ENCODE data around the gene MAP3K7. TPM values are rescaled to one million over a fixed set of nuclear protein-coding genes. Genes with fewer than 3 reads are reported as not detected.

Gene MAP3K7
- polyA plus RNA-seq, 4 donors, result 7.3 to 28.6 (median 10.2) TPM

- H3K9me3 ChIP-seq (ENCODE audit: control insufficient read depth in 2 of 2, insufficient read depth in 1 of 2, low read depth in 1 of 2, low read length in 1 of 2), result no peaks in the 10 kb centered on the region
- no peak overlapping the region for H3K4me3 ChIP-seq (ENCODE audit: low read depth in 1 of 3, low read length in 3 of 3)
- H3K36me3 ChIP-seq (ENCODE audit: control insufficient read depth in 3 of 3, insufficient read depth in 2 of 3, low read depth in 1 of 3, low read length in 3 of 3), result no peaks in the 10 kb centered on the region
- H3K27ac ChIP-seq (ENCODE audit: low read depth in 1 of 3, low read length in 2 of 3), result no peak overlapping the region
- H3K27me3 ChIP-seq (ENCODE audit: control insufficient read depth in 3 of 3, insufficient read depth in 3 of 3, low read length in 3 of 3), result no peaks in the 10 kb centered on the region
- WGBS, 3 donors, result 78 to 89% (median 83%) methylated on average over 2 of the region's 2 CpGs
- DNase-seq (no peak), FAIRE-seq (no peak)
- peaks cover 0 to 8% (median 0%) of the 10 kb centered on the region in 3 donors for H3K4me1 ChIP-seq (ENCODE audit: control insufficient read depth in 3 of 3, insufficient read depth in 2 of 3, low read depth in 1 of 3, low read length in 2 of 3)
These were observed 2.1 kb downstream of the MAP3K7 start for GRCh38 chr6:90584636-90585255.

GRCh38 chr6:90583836-90584481, 2.9 kb downstream of the MAP3K7 start:
- no peak for FAIRE-seq
- Histone ChIP-seq H3K4me1 (ENCODE audit: control insufficient read depth in 3 of 3, insufficient read depth in 2 of 3, low read depth in 1 of 3, low read length in 2 of 3) (peaks cover 0 to 8% (median 0%) of the 10 kb centered on the region in 3 donors), H3K27ac (ENCODE audit: low read depth in 1 of 3, low read length in 2 of 3) (no peak overlapping the region), H3K4me3 (ENCODE audit: low read depth in 1 of 3, low read length in 3 of 3) (no peak overlapping the region), H3K9me3 (ENCODE audit: control insufficient read depth in 2 of 2, insufficient read depth in 1 of 2, low read depth in 1 of 2, low read length in 1 of 2) (no peaks in the 10 kb centered on the region), H3K27me3 (ENCODE audit: control insufficient read depth in 3 of 3, insufficient read depth in 3 of 3, low read length in 3 of 3) (no peaks in the 10 kb centered on the region), H3K36me3 (ENCODE audit: control insufficient read depth in 3 of 3, insufficient read depth in 2 of 3, low read depth in 1 of 3, low read length in 3 of 3) (no peaks in the 10 kb centered on the region)
- DNase-seq, result peak in 1 of 2 donors; percentile 4

- Histone ChIP-seq H3K36me3 (ENCODE audit: control insufficient read depth in 3 of 3, insufficient read depth in 2 of 3, low read depth in 1 of 3, low read length in 3 of 3) (peaks cover 0 to 1% (median 0%) of the 10 kb centered on the region in 3 donors), H3K9me3 (ENCODE audit: control insufficient read depth in 2 of 2, insufficient read depth in 1 of 2, low read depth in 1 of 2, low read length in 1 of 2) (no peaks in the 10 kb centered on the region), H3K27ac (ENCODE audit: low read depth in 1 of 3, low read length in 2 of 3) (no peak overlapping the region), H3K27me3 (ENCODE audit: control insufficient read depth in 3 of 3, insufficient read depth in 3 of 3, low read length in 3 of 3) (no peaks in the 10 kb centered on the region), H3K4me3 (ENCODE audit: low read depth in 1 of 3, low read length in 3 of 3) (no peak overlapping the region), H3K4me1 (ENCODE audit: control insufficient read depth in 3 of 3, insufficient read depth in 2 of 3, low read depth in 1 of 3, low read length in 2 of 3) (peaks cover 0 to 8% (median 0%) of the 10 kb centered on the region in 3 donors)
- DNase-seq (no peak), FAIRE-seq (no peak)
- WGBS, 3 donors, result 94 to 100% (median 95%) methylated on average over 2 of the region's 2 CpGs
These were observed 3.6 kb downstream of the MAP3K7 start for GRCh38 chr6:90583179-90583835.

- Histone ChIP-seq H3K27ac (ENCODE audit: low read depth in 1 of 3, low read length in 2 of 3) (no peak overlapping the region), H3K27me3 (ENCODE audit: control insufficient read depth in 3 of 3, insufficient read depth in 3 of 3, low read length in 3 of 3) (no peaks in the 10 kb centered on the region), H3K36me3 (ENCODE audit: control insufficient read depth in 3 of 3, insufficient read depth in 2 of 3, low read depth in 1 of 3, low read length in 3 of 3) (peaks cover 0 to 4% (median 0%) of the 10 kb centered on the region in 3 donors), H3K4me1 (ENCODE audit: control insufficient read depth in 3 of 3, insufficient read depth in 2 of 3, low read depth in 1 of 3, low read length in 2 of 3) (peaks cover 0 to 8% (median 0%) of the 10 kb centered on the region in 3 donors), H3K4me3 (ENCODE audit: low read depth in 1 of 3, low read length in 3 of 3) (no peak overlapping the region), H3K9me3 (ENCODE audit: control insufficient read depth in 2 of 2, insufficient read depth in 1 of 2, low read depth in 1 of 2, low read length in 1 of 2) (no peaks in the 10 kb centered on the region)
- FAIRE-seq (no peak), DNase-seq (no peak)
- WGBS, 3 donors, result 91 to 94% (median 92%) methylated on average over 1 of the region's 1 CpG
These were observed 5.7 kb downstream of the MAP3K7 start for GRCh38 chr6:90581146-90581545.

- no peaks in the 10 kb centered on the region for H3K4me1 ChIP-seq (ENCODE audit: control insufficient read depth in 3 of 3, insufficient read depth in 2 of 3, low read depth in 1 of 3, low read length in 2 of 3)
- H3K27ac ChIP-seq (ENCODE audit: low read depth in 1 of 3, low read length in 2 of 3), result no peak overlapping the region
- H3K9me3 ChIP-seq (ENCODE audit: control insufficient read depth in 2 of 2, insufficient read depth in 1 of 2, low read depth in 1 of 2, low read length in 1 of 2), result no peaks in the 10 kb centered on the region
- H3K4me3 ChIP-seq (ENCODE audit: low read depth in 1 of 3, low read length in 3 of 3), result no peak overlapping the region
- peaks cover 0 to 7% (median 2%) of the 10 kb centered on the region in 3 donors for H3K36me3 ChIP-seq (ENCODE audit: control insufficient read depth in 3 of 3, insufficient read depth in 2 of 3, low read depth in 1 of 3, low read length in 3 of 3)
- 86 to 98% (median 94%) methylated on average over 1 of the region's 1 CpG for WGBS, 3 donors
- DNase-seq, result no peak
- no peak for FAIRE-seq
- no peaks in the 10 kb centered on the region for H3K27me3 ChIP-seq (ENCODE audit: control insufficient read depth in 3 of 3, insufficient read depth in 3 of 3, low read length in 3 of 3)
These were observed 7.8 kb downstream of the MAP3K7 start for GRCh38 chr6:90578894-90579549.

- no peak for FAIRE-seq
- no peak overlapping the region for H3K27ac ChIP-seq (ENCODE audit: low read depth in 1 of 3, low read length in 2 of 3)
These were observed 11.6 kb downstream of the MAP3K7 start for GRCh38 chr6:90575267-90575666.

GRCh38 chr6:90574610-90575009, 12.3 kb downstream of the MAP3K7 start:
- WGBS, 3 donors, result 61 to 65% (median 65%) methylated on average over 2 of the region's 2 CpGs
- peaks cover 0 to 7% (median 2%) of the 10 kb centered on the region in 3 donors for H3K36me3 ChIP-seq (ENCODE audit: control insufficient read depth in 3 of 3, insufficient read depth in 2 of 3, low read depth in 1 of 3, low read length in 3 of 3)
- no peak overlapping the region for H3K4me3 ChIP-seq (ENCODE audit: low read depth in 1 of 3, low read length in 3 of 3)
- no peaks in the 10 kb centered on the region for H3K27me3 ChIP-seq (ENCODE audit: control insufficient read depth in 3 of 3, insufficient read depth in 3 of 3, low read length in 3 of 3)
- no peaks in the 10 kb centered on the region for H3K9me3 ChIP-seq (ENCODE audit: control insufficient read depth in 2 of 2, insufficient read depth in 1 of 2, low read depth in 1 of 2, low read length in 1 of 2)
- no peak for FAIRE-seq
- no peak for DNase-seq
- H3K4me1 ChIP-seq (ENCODE audit: control insufficient read depth in 3 of 3, insufficient read depth in 2 of 3, low read depth in 1 of 3, low read length in 2 of 3), result no peaks in the 10 kb centered on the region
- no peak overlapping the region for H3K27ac ChIP-seq (ENCODE audit: low read depth in 1 of 3, low read length in 2 of 3)

More at GRCh38 chr6:90575267-90575666, 11.6 kb downstream of the MAP3K7 start:
- Histone ChIP-seq H3K4me3 (ENCODE audit: low read depth in 1 of 3, low read length in 3 of 3) (no peak overlapping the region), H3K4me1 (ENCODE audit: control insufficient read depth in 3 of 3, insufficient read depth in 2 of 3, low read depth in 1 of 3, low read length in 2 of 3) (no peaks in the 10 kb centered on the region), H3K9me3 (ENCODE audit: control insufficient read depth in 2 of 2, insufficient read depth in 1 of 2, low read depth in 1 of 2, low read length in 1 of 2) (no peaks in the 10 kb centered on the region), H3K36me3 (ENCODE audit: control insufficient read depth in 3 of 3, insufficient read depth in 2 of 3, low read depth in 1 of 3, low read length in 3 of 3) (peaks cover 0 to 7% (median 2%) of the 10 kb centered on the region in 3 donors), H3K27me3 (ENCODE audit: control insufficient read depth in 3 of 3, insufficient read depth in 3 of 3, low read length in 3 of 3) (no peaks in the 10 kb centered on the region)
- DNase-seq, result no peak
- 82 to 87% (median 85%) methylated on average over 3 of the region's 3 CpGs for WGBS, 3 donors

GRCh38 chr6:90573624-90574023, 13.2 kb downstream of the MAP3K7 start:
- FAIRE-seq (no peak), DNase-seq (no peak)
- Histone ChIP-seq H3K27me3 (ENCODE audit: control insufficient read depth in 3 of 3, insufficient read depth in 3 of 3, low read length in 3 of 3) (no peaks in the 10 kb centered on the region), H3K27ac (ENCODE audit: low read depth in 1 of 3, low read length in 2 of 3) (no peak overlapping the region), H3K36me3 (ENCODE audit: control insufficient read depth in 3 of 3, insufficient read depth in 2 of 3, low read depth in 1 of 3, low read length in 3 of 3) (peaks cover 0 to 7% (median 2%) of the 10 kb centered on the region in 3 donors), H3K4me1 (ENCODE audit: control insufficient read depth in 3 of 3, insufficient read depth in 2 of 3, low read depth in 1 of 3, low read length in 2 of 3) (no peaks in the 10 kb centered on the region), H3K4me3 (ENCODE audit: low read depth in 1 of 3, low read length in 3 of 3) (no peak overlapping the region), H3K9me3 (ENCODE audit: control insufficient read depth in 2 of 2, insufficient read depth in 1 of 2, low read depth in 1 of 2, low read length in 1 of 2) (no peaks in the 10 kb centered on the region)
- 74 to 84% (median 81%) methylated on average over 1 of the region's 1 CpG for WGBS, 3 donors
